D341Med (cell line): ENCODE measurements around the gene TSPAN32.
"Not testable (repeated sequence)": the region's sequence is repeated elsewhere in the genome, so short reads cannot be mapped to it uniquely, and the experiment has no call there.

Experiments
- DNase-seq: peaks from one replicate; pipeline ENCODE4 v3.0.0; 2012; ENCODE audit warnings: low spot score

The TSPAN32 gene

DNA sequence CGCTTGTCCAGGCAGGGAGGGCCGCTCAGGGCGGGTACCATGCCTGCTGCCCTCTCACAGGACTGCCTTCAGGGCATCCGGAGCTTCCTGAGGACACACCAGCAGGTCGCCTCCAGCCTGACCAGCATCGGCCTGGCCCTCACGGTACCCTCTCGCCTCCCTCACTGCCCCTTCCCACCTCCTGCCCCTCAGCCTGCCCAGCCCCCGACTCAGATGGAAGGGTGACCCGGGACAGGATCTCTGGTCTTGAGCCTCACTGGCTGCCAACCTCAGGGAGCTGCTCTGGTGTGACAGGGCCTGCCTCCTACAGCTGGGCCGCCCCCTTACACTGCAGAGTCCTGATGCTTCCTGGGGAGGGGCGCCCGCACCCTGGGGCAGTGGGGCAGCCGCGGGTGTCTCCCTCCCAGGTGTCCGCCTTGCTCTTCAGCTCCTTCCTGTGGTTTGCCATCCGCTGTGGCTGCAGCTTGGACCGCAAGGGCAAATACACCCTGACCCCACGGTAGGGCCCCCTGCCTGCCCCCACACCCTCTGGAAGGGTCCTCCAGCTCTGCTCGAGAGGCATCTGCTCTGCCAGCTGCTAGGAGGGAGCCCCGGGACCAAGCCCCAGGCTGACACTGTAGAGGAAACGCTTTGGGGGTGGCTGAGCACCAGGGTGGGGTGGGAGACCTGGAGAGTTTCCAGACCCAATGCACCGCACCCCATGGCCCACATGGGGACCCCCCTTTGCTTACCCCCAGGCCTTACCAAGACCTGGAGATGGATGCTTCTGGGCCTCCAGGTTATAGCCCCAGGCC is 14.6 kb downstream of the TSPAN32 start:
- no peak for DNase-seq

DNA sequence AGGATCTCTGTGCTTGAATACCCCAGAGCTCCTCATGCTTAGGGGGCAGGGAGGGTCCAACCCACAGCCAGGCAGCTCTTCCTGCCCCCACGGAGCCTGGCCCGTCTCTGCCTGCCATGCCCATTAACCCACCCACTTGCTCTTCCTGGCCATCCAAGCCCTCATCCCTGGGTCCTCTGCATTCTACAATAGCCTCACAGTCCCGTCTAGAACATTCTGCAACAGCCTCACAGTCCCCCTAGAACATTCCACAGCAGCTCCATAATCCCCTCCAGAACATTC is 15.1 kb downstream of the TSPAN32 start:
- DNase-seq = no peak

DNA sequence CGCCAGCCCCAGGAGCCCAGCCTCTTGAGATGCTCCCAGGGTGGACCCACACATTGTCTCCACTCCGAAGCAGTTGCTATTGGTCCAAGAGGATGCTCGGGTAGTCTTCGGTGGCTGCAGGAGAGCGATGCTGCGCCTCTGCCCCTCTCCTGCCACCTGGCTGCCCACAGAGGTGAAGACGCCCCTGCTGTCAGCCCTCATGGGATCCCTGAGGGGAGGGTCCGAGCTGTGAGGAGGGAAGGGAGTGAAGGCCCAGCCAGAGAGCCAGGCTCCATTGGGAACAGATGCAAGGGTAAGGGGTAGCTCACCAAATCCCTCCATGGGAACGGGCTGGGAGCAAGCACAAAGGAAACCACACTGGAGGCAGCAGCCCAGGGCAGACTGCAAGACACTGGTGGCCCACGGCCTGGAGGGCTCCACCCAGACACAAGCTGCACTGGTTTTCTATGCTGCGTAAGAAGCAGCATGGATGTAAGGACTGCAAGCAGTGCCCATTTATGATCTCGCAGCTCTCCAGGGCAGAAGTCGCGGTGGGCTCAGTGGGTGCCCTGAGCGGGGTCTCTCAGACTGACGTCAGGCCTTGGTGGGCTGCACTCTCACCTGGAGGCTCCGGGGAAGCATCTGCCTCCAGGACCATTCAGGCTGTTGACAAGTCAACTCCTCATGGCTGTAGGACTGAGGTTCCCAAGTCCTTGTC is 15.7 kb downstream of the TSPAN32 start:
- no peak for DNase-seq

GRCh38 chr11:2318123-2318522 is 16.3 kb downstream of the TSPAN32 start:
- DNase-seq = no peak

DNA sequence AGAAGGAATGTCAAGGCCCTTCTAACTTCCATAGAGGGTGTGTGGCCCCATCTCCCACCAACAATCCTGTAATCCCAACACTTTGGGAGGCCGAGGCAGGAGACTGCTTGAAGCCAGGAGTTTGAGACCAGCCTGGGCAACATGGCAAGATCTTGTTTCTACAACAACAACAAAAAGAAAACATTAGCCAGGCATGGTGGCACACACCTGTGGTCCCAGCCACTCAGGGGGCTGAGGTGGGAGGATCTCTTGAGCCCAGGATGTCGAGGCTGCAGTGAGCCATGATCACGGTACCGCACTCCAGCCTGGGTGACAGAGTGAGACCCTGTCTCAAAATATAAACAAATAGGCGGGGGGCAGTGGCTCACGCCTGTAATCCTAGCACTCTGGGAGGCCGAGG is 16.9 kb downstream of the TSPAN32 start:
- no peak for DNase-seq

DNA sequence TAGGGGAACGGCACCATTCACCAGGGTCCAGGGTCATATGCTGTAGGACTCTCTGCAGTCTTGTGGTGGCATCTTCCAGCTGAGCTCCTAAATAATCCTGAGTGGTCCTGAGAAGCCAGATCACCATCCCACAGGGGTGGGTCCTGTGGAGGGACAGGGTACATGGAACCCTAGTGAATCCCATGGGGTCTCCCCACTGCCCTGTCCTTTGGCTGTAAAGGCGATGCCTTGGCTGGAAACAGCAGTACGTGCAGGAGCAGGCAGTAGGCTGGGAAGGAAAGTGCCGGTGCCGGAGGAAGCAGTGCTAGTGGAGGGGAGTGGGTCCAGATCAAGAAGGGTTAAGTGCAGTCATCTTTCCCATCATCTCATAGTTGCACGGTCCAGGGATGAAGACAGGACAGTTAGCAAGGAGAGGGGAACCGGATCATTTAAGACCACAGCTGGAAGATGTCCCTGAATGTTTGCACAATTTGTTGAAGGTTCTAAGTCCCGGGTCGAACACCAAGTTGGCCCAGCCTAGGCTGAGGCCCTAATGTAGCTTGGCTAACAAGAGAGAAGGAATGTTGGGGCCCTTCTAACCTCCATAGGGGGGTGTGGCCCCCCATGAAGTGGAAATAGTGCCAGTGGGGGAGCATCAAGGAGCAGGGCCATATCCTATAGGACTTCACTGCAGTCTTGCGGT is 18.1 kb downstream of the TSPAN32 start:
- peak; percentile 5 for DNase-seq

DNA sequence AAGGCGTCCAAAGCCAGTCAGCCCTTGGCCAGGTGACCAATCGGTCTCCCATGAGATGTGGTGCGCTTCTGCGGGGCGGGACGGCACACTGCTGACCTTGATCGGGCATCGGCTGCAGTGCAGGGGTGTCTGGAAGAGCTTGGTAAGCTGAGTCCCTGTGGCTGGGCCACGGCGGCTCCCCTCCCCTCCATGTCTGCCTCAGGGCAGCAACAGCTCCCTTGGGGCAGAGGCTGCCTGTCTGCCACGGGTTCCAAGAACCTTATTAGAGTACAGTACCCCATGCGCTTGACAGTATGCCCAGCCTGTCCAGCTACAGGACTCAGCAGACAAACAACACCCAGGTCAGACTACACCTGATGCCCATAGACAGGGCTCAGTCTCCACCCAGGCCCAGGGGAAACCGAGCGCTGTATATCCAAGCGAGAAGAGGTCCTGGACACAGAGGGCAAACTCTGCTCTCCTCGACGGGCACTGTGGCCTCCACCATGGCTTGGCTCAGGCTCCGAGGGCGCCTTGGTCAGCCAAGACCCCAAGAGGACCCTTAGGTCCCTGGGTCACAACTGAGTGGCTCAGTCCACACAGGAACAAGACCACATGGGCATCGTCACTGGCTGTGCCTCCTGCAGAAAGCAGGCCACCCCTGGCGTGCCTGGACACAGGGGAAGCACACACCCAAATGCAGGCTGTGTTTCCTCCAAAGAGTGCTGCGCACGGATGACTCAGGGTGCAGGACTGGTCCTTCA is 18.9 kb downstream of the TSPAN32 start:
- peak; percentile 9 for DNase-seq

- DNase-seq = peak; percentile 8
Observed at GRCh38 chr11:2321311-2321683, 19.5 kb downstream of the TSPAN32 start.

DNA sequence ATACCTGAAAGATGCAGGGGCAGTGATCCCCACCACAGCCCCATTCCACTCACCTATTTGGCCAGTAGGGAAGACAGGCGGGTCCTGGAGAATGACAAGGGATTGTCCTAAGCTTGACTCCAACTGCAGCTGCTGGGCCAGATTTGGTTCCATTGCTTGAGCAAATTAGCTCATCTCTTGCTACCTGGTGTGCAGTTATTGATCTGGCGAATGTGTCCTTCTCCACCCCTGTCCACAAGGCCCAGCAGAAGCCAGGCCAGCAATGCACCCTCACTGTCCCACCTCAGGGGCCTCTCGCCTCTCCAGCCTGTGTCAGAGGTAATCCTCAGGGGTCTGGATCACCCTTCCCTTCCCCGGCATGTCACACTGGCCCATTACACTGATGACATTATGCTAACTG is 23.3 kb downstream of the TSPAN32 start:
- DNase-seq = peak; percentile 6

DNA sequence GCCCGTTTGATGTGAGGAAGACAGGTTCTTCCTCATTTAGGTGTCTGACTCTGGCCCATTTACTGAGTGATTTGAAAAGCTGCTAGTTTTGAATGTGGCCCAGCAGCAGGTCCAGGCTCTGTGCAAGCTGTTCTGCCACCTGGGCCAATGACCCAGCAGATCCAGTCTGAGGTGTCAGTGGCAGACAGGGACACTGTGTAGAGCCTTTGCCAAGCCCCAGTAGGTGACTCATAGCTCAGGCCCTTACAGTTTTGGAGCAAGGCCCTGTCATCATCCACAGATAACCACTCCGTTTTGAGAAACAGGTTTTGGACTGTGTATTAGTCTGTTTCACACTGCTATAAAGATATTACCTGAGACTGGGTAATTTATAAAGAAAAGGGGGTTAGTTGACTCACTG is 23.9 kb downstream of the TSPAN32 start:
- DNase-seq = peak; percentile 12

DNA sequence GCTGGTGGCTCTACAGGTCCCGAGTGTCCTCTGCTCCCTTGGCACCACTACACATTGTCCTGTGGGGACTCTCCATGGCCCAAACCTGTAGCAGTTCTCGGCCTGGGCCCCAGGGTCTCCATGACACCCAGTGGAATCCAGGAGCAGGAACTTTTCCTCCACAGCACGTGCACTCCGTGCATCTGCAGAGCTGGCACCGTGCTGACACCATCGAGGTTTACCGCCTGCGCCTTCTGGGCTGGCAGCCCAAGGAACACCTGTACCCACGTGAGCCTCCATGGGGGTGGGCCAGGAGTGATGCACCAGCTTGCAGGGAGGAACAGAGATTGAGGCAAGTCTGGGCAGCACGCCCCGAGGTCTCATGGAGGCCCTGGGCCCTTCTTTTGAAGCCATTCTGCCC is 25.2 kb downstream of the TSPAN32 start:
- DNase-seq = peak; percentile 9

DNA sequence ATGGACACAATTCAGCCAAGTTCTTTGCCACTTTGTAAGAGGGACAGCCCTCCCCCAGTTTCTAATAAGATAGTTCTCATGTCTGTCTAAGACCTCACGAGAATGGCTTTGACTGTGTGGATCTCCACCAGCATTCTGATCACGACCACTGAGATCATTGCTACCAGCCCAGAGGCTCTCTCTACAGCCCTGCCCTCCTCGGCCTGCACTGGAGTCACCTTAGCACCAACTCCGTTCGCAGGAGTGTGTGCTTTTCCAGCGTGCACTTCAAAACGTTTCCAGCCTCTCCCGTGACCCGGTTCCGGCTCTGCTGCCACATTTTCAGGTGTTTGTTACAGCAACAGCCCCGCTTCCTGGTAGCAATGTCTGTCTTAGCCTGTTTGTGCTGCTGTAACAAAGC is 26.2 kb downstream of the TSPAN32 start:
- no peak for DNase-seq

DNA sequence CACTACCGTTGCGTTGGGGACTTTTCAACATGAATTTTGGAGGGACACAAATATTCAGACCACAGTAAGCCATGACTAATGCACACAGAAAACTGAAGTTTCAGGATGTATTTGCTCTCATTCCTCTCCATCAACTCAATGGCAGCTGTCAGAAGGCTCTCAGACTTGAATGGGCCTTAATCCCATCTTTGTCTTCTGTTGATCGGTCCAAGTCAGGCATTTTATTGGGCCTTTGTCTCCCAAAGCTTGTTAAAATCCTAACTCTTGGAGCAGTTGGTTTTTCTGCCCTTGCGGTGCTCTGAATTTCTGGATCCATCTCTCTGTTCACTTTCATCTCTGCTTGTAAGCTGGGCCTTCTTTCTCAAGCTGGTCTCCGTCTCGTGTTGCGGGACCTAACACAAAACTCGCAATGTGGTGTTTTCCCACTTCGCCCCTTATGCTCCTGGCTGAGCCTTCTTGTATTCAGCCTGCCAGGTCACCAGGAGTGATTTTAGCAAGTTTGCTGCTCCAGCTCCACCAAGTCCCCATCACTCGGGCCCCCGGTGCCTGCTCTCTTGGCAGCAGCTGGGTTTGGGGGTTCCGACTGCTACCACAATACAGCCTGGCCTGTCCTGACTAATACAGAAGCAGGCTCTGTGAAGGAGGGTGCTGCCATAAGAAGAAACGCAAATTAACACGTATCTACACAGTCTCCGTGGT is 27.0 kb downstream of the TSPAN32 start:
- DNase-seq = peak; percentile 5

DNA sequence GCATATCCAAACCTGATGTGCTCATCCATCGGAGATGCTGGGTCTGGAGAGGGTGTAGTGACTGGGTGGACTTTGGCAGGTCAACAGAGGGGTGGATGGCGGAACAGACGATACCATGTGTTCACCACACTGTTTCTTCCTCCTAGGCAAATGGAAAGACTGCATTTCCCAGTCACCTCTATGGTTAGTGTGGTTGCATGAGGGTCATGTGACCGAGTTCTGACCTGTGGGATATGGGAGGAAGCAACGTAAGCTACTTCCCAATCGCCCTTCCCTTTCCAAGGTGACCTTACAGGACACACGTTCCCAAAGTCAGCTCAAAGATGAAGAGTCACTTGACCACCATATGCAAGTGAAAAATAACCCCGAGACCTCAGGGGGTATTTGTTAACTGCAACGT is 27.7 kb downstream of the TSPAN32 start:
- DNase-seq = no peak

DNA sequence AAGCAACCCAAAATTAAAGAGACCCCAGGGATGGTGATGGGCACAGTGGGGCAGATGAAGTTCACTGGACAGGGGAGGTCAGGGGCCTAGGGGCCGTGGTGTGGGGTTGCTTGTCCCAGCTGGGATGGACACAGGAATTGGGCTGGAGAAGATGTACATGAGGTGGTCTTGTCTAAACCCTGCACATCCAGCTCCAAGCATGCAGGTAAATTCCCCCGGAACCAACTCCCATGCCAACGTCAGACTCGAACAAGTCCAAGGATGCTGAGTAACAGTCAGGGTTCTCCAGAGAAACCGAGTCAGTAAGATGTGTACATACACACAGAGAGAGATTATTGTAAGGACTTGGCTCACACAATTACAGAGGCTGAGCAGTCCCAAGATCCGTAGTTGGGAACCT is 28.9 kb downstream of the TSPAN32 start:
- DNase-seq = no peak

DNA sequence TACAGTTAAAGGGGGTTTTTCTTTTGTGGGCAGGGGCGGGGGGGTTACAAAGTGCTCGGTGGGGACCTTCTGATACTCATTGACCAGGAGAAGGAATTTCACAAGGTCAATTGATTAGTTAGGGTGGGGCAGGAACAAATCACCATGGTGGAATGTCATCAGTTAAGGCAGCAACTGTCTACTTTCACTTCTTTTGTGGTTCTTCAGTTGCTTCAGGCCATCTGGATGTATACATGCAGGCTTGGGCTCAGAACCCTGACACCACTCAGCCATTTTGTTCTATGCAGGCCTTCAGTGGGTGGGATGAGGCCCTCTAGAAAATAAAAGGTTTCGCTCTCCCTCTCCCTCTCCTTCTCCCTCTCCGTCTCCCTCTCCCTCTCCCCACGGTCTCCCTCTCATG is 29.6 kb downstream of the TSPAN32 start:
- no peak for DNase-seq

DNA sequence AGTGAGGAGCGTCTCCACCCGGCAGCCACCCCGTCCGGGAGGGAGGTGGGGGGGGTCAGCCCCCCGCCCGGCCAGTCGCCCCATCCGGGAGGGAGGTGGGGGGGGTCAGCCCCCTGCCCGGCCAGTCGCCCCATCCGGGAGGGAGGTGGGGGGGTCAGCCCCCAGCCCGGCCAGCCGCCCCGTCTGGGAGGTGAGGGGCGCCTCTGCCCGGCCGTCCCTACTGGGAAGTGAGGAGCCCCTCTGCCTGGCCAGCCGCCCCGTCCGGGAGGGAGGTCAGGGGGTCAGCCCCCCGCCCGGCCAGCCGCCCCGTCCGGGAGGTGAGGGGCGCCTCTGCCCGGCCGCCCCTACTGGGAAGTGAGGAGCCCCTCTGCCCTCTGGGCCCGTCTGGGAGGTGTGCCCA is 30.8 kb downstream of the TSPAN32 start:
- DNase-seq = not testable (repeated sequence)

- DNase-seq = not testable (repeated sequence)
Observed at GRCh38 chr11:2333486-2334205, 31.8 kb downstream of the TSPAN32 start.

GRCh38 chr11:2335286-2335685 is 33.5 kb downstream of the TSPAN32 start:
- not testable (repeated sequence) for DNase-seq

DNA sequence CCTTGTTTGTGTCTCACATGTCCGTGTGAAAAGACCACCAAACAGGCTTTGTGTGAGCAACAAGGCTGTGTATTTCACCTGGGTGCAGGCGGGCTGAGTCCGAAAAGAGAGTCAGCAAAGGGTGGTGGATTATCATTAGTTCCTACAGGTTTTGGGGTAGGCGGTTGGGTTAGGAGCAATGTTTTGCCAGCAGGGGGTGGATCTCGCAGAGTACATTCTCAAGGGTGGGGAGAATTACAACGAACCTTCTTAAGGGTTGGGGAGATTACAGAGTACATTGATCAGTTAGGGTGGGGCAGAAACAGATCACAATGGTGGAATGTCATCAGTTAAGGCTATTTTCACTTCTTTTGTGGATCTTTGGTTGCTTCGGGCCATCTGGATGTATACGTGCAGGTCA is 36.9 kb downstream of the TSPAN32 start:
- not testable (repeated sequence) for DNase-seq

- no peak for DNase-seq
Observed at GRCh38 chr11:2342557-2342956, 40.7 kb downstream of the TSPAN32 start.
